ENCODE measurements around the gene RNASEH2B. TPM values are rescaled to one million over a fixed set of nuclear protein-coding genes. Genes with fewer than 3 reads are reported as not detected.

The RNASEH2B gene
- total RNA-seq, 1 donor from 2014 or later: 46.5 TPM

DNA sequence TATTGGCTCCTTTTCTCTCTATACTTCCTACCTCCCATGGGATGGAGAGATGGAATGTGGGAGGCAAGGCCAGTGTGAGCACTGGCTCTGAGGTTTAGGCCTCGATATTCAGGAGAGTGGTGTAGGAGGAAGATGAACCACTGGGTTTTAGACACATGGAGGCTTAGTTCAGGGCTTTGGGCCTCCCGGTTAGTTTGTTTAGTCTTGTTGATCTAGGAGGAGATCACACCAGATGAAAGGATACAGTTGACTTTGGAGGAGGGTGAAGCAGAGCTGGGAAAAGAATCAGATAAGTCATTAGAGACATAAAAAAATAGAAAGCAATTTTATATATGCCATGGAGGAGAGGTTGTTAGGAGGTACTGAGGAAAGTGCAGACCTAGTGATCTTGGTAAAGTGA is 30.9 kb downstream of the RNASEH2B start:
- no peak for DNase-seq
- TF ChIP-seq CTCF (IDR thresholded peaks at IDR 0.05): no peak
- intact Hi-C loops (cut with DNase I): no loop called here
- Histone ChIP-seq H3K27ac (no peak overlapping the region), H3K4me1 (no peaks in the 10 kb centered on the region), H3K36me3 (peaks cover 46% of the 10 kb centered on the region), H3K4me3 (no peak overlapping the region), H3K9me3 (no peaks in the 10 kb centered on the region), H3K27me3 (no peaks in the 10 kb centered on the region)
- ATAC-seq: no peak

- intact Hi-C loops (cut with DNase I): no loop called here
- H3K27ac ChIP-seq: no peak overlapping the region
- no peak for TF ChIP-seq CTCF (IDR thresholded peaks at IDR 0.05)
- no peaks in the 10 kb centered on the region for H3K27me3 ChIP-seq
- no peaks in the 10 kb centered on the region for H3K4me1 ChIP-seq
- H3K9me3 ChIP-seq: no peaks in the 10 kb centered on the region
- DNase-seq (no peak), ATAC-seq (no peak)
- no peak overlapping the region for H3K4me3 ChIP-seq
- H3K36me3 ChIP-seq: peaks cover 46% of the 10 kb centered on the region
Observed at GRCh38 chr13:50941146-50941545, 31.6 kb downstream of the RNASEH2B start.

- H3K4me3 ChIP-seq: no peak overlapping the region
- peaks cover 45% of the 10 kb centered on the region for H3K36me3 ChIP-seq
Observed at GRCh38 chr13:50942630-50943311, 33.2 kb downstream of the RNASEH2B start.

GRCh38 chr13:50945669-50946068 is 36.1 kb downstream of the RNASEH2B start:
- Histone ChIP-seq H3K27me3 (no peaks in the 10 kb centered on the region), H3K4me1 (no peaks in the 10 kb centered on the region), H3K9me3 (no peaks in the 10 kb centered on the region), H3K4me3 (no peak overlapping the region), H3K27ac (no peak overlapping the region), H3K36me3 (peaks cover 42% of the 10 kb centered on the region)
- no peak for ATAC-seq
- no peak for DNase-seq
- no peak for TF ChIP-seq CTCF (IDR thresholded peaks at IDR 0.05)
- intact Hi-C loops (cut with DNase I): no loop called here

More at GRCh38 chr13:50942630-50943311, 33.2 kb downstream of the RNASEH2B start:
- no peaks in the 10 kb centered on the region for H3K4me1 ChIP-seq
- no peaks in the 10 kb centered on the region for H3K27me3 ChIP-seq
- ATAC-seq: no peak
- intact Hi-C loops (cut with DNase I): no loop called here
- no peaks in the 10 kb centered on the region for H3K9me3 ChIP-seq
- TF ChIP-seq CTCF (IDR thresholded peaks at IDR 0.05): no peak
- H3K27ac ChIP-seq: no peak overlapping the region
- DNase-seq: no peak

- H3K9me3 ChIP-seq: no peaks in the 10 kb centered on the region
- ATAC-seq (no peak), DNase-seq (no peak)
- H3K36me3 ChIP-seq: peaks cover 15% of the 10 kb centered on the region
- H3K27me3 ChIP-seq: no peaks in the 10 kb centered on the region
- H3K4me1 ChIP-seq: no peaks in the 10 kb centered on the region
- intact Hi-C loops (cut with DNase I): no loop called here
- no peak for TF ChIP-seq CTCF (IDR thresholded peaks at IDR 0.05)
- no peak overlapping the region for H3K4me3 ChIP-seq
- H3K27ac ChIP-seq: no peak overlapping the region
Observed at GRCh38 chr13:50948601-50949000, 39.0 kb downstream of the RNASEH2B start.

DNA sequence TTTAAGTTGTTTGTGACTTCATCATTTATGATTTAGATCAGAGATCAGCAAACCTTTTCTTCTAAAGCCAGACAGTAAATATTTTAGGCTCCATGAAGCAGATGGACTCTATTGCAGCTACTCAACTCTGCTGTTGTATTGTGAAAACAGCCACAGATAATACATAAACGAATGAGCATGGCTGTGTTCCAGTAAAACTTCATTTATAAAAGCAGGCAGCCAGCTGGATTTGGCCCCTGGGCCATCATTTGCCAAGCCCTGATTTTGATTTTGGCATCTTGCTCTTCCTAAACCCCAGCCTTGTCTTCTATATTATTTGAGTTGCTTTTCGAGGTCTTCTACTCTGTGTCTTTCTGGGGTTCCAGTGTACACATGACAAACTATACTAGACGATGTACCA is 41.3 kb downstream of the RNASEH2B start:
- ATAC-seq (no peak), DNase-seq (no peak)
- no peaks in the 10 kb centered on the region for H3K27me3 ChIP-seq
- H3K27ac ChIP-seq: no peak overlapping the region
- peaks cover 14% of the 10 kb centered on the region for H3K36me3 ChIP-seq
- no peak for TF ChIP-seq CTCF (IDR thresholded peaks at IDR 0.05)
- no peaks in the 10 kb centered on the region for H3K9me3 ChIP-seq
- H3K4me1 ChIP-seq: no peaks in the 10 kb centered on the region
- intact Hi-C loops (cut with DNase I): no loop called here
- no peak overlapping the region for H3K4me3 ChIP-seq

Data from upper lobe of right lung (tissue), 1 donor.